SK-N-SH treated with all-trans-retinoic acid at 6 μM for 48 hours (cell line): Measurements from ENCODE around the gene EDAR.

ENCODE experiments used
- ESRRG ChIP-seq: fragments of 250-450 bp; sonication (Bioruptor Pico); IDR thresholded peaks from 2 replicates; pipeline ENCODE4 v1.6.1; 2021; ENCODE audit warnings: mild to moderate bottlenecking
- TSHZ2 ChIP-seq: fragments of 250-450 bp; sonication (Bioruptor Pico); IDR thresholded peaks from 2 replicates; pipeline ENCODE4 v1.5.0; 2020; ENCODE audit warnings: mild to moderate bottlenecking, moderate library complexity
- TF ChIP-seq, protein P1 (sequence below): fragments of 250-450 bp; sonication (Bioruptor Pico); IDR thresholded peaks from 2 replicates; pipeline ENCODE4 v1.8.0; 2020; ENCODE audit warnings: mild to moderate bottlenecking, moderate library complexity, borderline replicate concordance

DNA sequence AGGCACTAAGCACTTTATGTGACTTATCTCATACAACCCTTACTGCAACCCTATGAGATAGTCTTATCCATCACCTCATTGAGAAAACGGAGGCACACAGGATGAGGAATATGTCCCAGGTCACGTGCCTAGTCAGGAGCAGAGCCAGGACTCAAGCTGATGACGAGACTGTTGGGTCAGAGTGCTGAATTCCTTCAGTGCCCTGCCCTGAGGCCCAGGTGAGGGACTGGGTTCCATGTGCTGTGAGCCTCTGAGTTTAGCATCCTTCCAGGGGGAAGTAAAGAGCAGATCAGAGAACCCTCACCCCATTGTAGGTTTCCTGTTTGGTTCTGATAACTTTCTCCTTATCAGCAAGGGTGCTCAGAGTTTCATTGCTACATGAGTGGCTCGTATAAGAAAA lies 11.7 kb upstream of the EDAR start:
- TF ChIP-seq ESRRG (no peak), TSHZ2 (CRISPR knock-in tag) (no peak)
- TF ChIP-seq, protein P1, sequence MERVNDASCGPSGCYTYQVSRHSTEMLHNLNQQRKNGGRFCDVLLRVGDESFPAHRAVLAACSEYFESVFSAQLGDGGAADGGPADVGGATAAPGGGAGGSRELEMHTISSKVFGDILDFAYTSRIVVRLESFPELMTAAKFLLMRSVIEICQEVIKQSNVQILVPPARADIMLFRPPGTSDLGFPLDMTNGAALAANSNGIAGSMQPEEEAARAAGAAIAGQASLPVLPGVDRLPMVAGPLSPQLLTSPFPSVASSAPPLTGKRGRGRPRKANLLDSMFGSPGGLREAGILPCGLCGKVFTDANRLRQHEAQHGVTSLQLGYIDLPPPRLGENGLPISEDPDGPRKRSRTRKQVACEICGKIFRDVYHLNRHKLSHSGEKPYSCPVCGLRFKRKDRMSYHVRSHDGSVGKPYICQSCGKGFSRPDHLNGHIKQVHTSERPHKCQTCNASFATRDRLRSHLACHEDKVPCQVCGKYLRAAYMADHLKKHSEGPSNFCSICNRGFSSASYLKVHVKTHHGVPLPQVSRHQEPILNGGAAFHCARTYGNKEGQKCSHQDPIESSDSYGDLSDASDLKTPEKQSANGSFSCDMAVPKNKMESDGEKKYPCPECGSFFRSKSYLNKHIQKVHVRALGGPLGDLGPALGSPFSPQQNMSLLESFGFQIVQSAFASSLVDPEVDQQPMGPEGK (CRISPR knock-in tag): no peak
